GM21786 (cell line): ENCODE data around the gene MROH7.

ENCODE experiments used
- ATAC-seq: cut with Tn5 transposase; IDR thresholded peaks from one replicate; pipeline ENCODE4 v1.9.1; 2021; ENCODE audit not compliant: unreplicated experiment

The MROH7 gene

GRCh38 chr1:54723985-54724384 lies 82.4 kb downstream of the MROH7 start:
- ATAC-seq, result no peak

GRCh38 chr1:54724771-54725170 lies 83.2 kb downstream of the MROH7 start:
- ATAC-seq, result no peak

GRCh38 chr1:54728027-54728426 lies 86.4 kb downstream of the MROH7 start:
- ATAC-seq, result no peak

GRCh38 chr1:54736685-54737084 lies 95.1 kb downstream of the MROH7 start:
- ATAC-seq, result no peak

GRCh38 chr1:54738244-54738643 lies 96.7 kb downstream of the MROH7 start:
- ATAC-seq, result no peak

- ATAC-seq, result no peak
Measured at GRCh38 chr1:54741531-54741930, 99.9 kb downstream of the MROH7 start.

GRCh38 chr1:54742282-54742681 lies 100.7 kb downstream of the MROH7 start:
- ATAC-seq, result no peak

GRCh38 chr1:54743416-54744226 lies 102.0 kb downstream of the MROH7 start:
- ATAC-seq, result no peak

GRCh38 chr1:54744696-54745095 lies 103.1 kb downstream of the MROH7 start:
- no peak for ATAC-seq

- ATAC-seq, result no peak
Measured at GRCh38 chr1:54745274-54745673, 103.7 kb downstream of the MROH7 start.

- ATAC-seq, result no peak
Measured at GRCh38 chr1:54745864-54746263, 104.3 kb downstream of the MROH7 start.

GRCh38 chr1:54748094-54748835 lies 106.7 kb downstream of the MROH7 start:
- ATAC-seq, result no peak

- no peak for ATAC-seq
Measured at GRCh38 chr1:54750596-54750995, 109.0 kb downstream of the MROH7 start.

GRCh38 chr1:54751426-54751825 lies 109.8 kb downstream of the MROH7 start:
- ATAC-seq, result no peak

GRCh38 chr1:54754045-54754444 lies 112.5 kb downstream of the MROH7 start:
- ATAC-seq, result no peak

GRCh38 chr1:54754486-54755285 lies 113.1 kb downstream of the MROH7 start:
- no peak for ATAC-seq

- ATAC-seq, result no peak
Measured at GRCh38 chr1:54757833-54758232, 116.2 kb downstream of the MROH7 start.

- ATAC-seq, result no peak
Measured at GRCh38 chr1:54758678-54759348, 117.2 kb downstream of the MROH7 start.
